Activated effector memory CD4-positive, alpha-beta T cell treated with Interleukin-2 at 50 U/mL for 16 hours (primary cell): Measurements from ENCODE around the gene EIF4G3.
"Not testable (repeated sequence)": the region's sequence is repeated elsewhere in the genome, so short reads cannot be mapped to it uniquely, and the experiment has no call there.

ENCODE experiments used
- DNase-seq: peaks from one replicate; pipeline ENCODE4 v3.0.0-alpha.2; 2020

Gene EIF4G3

GRCh38 chr1:20851791-20852190, 324.9 kb downstream of the EIF4G3 start:
- DNase-seq: not testable (repeated sequence)

- DNase-seq: no peak
Measured at GRCh38 chr1:20850021-20850420, 326.7 kb downstream of the EIF4G3 start.

DNA sequence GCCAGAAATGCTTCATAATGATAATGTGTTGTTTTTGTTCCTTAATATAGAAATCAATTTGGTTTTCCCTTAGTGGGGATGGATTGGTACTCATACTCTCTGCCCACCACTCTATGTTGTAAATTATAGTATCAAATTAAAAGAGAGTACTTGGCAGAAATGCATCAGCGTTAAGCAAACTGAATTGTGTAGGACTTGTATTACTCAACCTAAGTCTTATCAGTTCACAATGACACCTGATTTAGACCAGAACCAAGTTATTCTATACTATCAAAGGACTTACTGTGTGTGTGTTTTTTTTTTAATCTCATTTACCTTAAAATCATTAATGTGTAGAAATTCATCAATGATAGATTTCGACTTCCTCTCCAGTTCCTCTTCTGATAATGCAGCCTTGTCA, 327.6 kb downstream of the EIF4G3 start:
- DNase-seq: no peak

DNA sequence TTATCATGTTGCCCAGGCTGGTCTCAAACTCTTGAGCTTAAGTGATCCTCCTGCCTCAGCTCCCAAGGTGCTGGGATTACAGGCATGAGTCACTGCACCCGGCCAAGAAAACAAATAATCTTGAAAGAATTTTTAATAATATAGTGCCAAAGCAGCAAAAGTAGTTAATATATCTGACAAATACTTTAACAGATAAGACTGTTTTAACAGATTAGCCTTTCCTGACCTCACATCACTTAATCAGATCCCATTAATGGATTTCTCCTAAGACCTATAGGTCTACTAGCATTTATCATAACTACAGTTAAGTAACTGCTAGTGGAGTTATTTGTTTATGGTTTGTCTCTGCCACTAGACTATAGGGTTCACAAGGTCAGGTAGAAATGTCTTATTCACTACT, 328.5 kb downstream of the EIF4G3 start:
- DNase-seq: no peak

DNA sequence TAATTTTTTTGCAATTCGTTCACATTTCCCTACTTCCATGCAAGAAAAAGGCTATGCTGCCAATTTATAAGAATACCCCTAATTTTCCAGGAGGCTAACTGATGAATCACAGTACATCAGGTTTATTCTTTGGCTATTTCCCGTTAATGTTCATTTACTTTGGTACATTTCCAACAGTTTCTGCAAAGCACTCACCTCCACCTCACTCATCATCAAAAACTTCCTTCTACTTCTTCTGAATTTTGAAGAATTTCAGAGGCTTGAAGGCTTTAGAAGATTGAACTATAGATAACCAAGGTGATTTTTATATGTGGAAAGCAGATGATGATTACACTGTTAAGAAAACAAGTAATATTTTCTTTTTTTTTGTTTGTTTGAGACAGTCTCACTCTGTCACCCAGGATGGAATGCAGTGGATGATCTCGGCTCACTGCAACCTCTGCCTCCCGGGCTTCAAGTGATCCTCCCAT, 329.1 kb downstream of the EIF4G3 start:
- no peak for DNase-seq

GRCh38 chr1:20846461-20847374, 330.0 kb downstream of the EIF4G3 start:
- no peak for DNase-seq

DNA sequence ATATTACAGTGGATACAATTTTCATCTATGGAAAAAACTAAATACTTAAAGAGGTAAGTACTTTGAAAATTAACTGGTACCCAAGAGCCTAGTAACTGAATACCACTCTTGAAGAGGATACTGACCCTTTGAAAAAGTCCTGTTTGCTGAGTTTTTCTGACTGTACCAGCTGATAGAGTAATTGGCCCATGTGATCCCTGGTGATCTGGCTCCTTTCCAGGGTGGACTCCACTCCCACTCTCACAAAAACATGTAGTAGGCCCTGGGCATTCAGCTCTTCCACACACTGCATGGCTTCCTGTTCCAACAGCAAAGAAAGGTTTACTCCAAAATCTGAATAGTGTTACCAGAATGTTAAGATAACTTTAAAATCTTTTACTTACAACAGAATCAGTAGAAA, 336.0 kb downstream of the EIF4G3 start:
- no peak for DNase-seq

GRCh38 chr1:20837554-20838192, 339.0 kb downstream of the EIF4G3 start:
- DNase-seq: no peak

DNA sequence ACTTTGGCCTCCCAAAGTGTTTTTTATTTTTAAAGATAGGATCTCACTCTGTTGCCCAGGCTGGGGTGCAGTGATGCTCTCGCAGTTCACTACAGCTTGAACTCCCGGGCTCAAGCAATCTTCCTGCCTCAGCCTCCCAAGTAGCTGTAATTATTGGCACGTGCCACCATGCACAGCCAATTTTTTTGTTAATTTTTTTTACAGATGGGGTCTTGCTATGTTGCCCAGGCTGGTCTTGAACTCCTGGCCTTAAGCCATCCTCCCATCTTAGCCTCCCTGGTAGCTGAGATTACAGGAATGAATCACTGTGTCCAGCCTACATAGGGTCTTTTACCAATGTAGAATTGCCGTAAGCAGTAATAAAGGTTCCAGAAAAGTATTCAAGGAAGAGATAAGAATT, 340.5 kb downstream of the EIF4G3 start:
- no peak for DNase-seq

DNA sequence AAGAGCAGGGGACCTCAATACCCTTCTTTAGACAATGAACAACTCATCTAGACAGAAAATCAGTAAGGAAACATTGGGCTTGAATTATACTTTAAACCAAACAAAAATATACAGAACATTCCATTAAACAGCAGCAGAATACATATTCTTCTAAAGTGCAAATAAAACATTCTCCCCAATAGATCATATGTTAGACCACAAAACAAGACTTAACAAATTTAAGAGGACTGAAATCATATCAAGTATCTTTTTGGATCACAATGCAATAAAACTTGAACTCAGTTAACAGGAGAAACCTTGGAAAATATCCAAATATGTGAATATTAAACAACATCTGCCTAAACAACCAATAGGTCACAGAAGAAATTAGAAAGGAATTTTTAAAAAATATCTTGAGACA, 341.9 kb downstream of the EIF4G3 start:
- DNase-seq: no peak

DNA sequence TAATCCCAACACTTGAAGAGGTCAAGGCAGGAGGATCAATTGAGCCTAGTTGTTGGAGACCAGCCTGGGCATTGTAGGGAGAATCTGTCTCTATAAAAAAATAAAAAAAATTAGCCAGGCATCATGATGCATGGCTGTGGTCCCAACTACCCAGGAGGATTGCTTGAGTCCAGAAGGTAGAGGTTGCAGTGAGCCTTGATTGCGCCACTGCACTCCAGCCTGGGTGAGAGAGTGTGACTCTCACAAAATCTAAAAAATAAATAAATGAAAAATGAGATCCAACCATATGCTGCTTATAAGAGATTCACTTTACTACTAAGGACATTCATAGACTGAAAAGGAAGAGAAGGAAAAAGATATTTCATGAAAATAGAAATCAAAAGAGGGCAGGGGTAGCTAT, 342.5 kb downstream of the EIF4G3 start:
- DNase-seq: no peak

- no peak for DNase-seq
Measured at GRCh38 chr1:20830378-20830777, 346.3 kb downstream of the EIF4G3 start.

- no peak for DNase-seq
Measured at GRCh38 chr1:20829946-20830345, 346.8 kb downstream of the EIF4G3 start.

- no peak for DNase-seq
Measured at GRCh38 chr1:20829531-20829930, 347.2 kb downstream of the EIF4G3 start.

- no peak for DNase-seq
Measured at GRCh38 chr1:20823845-20824244, 352.9 kb downstream of the EIF4G3 start.

DNA sequence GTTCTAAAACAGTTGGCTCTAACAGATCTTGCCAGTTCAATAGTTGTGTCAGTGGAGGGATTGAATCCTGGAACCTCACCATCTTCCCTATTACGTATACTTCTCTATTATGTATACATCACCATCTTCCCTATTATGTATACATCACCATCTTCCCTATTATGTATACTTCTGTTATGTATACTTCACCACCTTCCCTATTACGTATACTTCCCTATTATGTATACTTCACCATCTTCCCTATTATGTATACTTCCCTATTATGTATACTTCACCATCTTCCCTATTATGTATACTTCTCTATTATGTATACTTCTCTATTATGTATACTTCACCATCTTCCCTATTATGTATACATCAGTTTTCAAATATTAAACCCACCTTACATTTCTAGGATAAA, 355.2 kb downstream of the EIF4G3 start:
- DNase-seq: no peak

DNA sequence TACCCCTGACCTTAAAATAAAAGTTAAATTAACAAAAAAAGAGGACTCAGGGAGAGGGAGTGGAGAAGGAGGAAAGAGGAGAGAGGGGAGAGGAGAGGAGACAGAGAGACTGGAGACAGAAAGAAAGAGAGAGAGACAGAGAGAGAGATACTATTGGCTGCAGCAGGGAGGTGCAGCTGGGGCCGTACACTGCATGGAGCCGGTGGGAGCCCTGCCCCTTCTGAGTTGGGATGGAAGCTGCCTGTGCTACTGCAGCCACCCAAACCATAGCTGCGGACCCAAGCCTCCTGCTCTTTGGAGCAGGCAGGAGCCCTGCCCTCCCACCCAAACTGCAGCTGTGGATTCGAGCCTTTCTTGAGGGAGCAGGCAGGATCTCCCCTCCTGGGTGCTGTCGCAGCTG, 356.9 kb downstream of the EIF4G3 start:
- DNase-seq: no peak

- no peak for DNase-seq
Measured at GRCh38 chr1:20814534-20814871, 362.2 kb downstream of the EIF4G3 start.

DNA sequence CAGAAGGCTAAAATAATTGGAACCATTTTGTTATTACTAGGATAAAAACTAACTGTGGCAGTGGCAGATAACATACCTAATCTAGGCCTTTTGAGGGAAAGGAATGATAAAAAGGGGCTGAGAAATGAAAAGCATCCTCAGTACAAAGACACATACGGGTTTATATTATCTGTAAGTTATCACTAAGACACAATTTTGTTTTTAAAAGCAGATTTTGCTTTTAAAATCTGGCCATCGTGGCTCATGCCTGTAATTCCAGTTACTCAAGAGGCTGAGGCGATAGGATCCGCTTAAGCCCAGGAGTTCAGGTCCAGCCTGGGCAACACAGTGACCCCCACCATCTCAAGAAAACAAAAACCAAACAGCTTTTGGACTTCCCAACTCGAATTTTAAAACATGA, 364.8 kb downstream of the EIF4G3 start:
- DNase-seq: no peak

- DNase-seq: no peak
Measured at GRCh38 chr1:20793236-20793635, 383.5 kb downstream of the EIF4G3 start.

DNA sequence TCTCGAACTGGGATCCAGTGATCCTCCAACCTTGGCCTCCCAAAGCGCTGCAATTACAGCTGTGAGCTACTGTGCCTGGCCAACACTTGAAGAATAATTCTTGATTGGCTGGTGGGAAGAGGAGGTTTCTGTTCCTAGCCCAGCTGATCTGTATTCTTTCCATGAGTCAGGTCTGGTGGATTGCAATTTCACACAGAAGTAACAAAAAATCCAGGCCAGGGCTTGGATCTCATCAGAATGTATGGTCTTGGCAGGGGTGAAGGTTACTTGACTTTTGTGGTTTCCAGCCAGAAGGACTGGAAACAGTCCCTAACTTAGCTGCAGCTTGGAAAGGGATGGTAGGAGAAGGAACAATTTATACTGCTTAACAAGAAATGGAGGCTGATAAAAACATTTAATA, 384.5 kb downstream of the EIF4G3 start:
- DNase-seq: no peak

- DNase-seq: no peak
Measured at GRCh38 chr1:20790785-20791184, 385.9 kb downstream of the EIF4G3 start.

- not testable (repeated sequence) for DNase-seq
Measured at GRCh38 chr1:20789598-20789997, 387.1 kb downstream of the EIF4G3 start.
